GM12892 (cell line): ENCODE measurements around the gene MZT2B.
"Not testable (repeated sequence)": the region's sequence is repeated elsewhere in the genome, so short reads cannot be mapped to it uniquely, and the experiment has no call there.

Experiments
- POLR2A ChIP-seq: IDR thresholded peaks from 2 replicates; pipeline ENCODE4 v1.6.1; 2011; ENCODE audit warnings: low read depth, low read length, control low read depth
- POLR2AphosphoS5 ChIP-seq: IDR thresholded peaks from 2 replicates; pipeline ENCODE4 v1.6.1; 2011; ENCODE audit warnings: low read depth, low read length, control low read depth

GRCh38 chr2:130229161-130229510 lies 47.1 kb downstream of the MZT2B start:
- TF ChIP-seq POLR2A, POLR2AphosphoS5: not testable (repeated sequence)
